AG08396 (cell line): ENCODE measurements around the gene PITRM1.
A peak's percentile ranks its signal among the peaks of the same experiment; 100 is the strongest.
"Not testable (repeated sequence)": the region's sequence is repeated elsewhere in the genome, so short reads cannot be mapped to it uniquely, and the experiment has no call there.

Experiments used
- DNase-seq: peaks from one replicate; pipeline ENCODE4 v3.0.0; 2012; ENCODE audit warnings: low spot score, mixed read lengths

The PITRM1 gene

GRCh38 chr10:3198900-3199299 lies 26.3 kb upstream of the PITRM1 start:
- no peak for DNase-seq

GRCh38 chr10:3197348-3198003 lies 24.9 kb upstream of the PITRM1 start:
- peak; percentile 92 for DNase-seq

DNA sequence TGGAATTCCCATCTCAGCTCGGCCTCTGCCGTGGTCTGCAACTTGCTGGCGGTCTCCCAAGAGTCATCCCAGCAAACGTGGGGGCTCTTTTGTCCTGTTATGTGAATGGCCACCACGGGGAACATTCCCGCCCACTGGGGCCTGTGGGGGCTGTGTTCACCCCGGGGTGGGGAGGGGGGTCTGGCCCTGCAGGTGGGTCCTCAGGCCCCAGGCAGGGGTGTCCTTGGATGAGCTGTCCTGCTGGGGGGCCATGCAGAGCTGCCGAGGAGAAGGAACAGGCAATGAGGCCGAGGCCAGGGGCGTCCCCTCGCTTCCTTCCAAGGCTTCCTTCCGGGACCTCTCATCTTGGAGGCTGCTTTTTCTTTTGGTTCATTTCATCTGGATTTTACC lies 24.4 kb upstream of the PITRM1 start:
- peak; percentile 19 for DNase-seq

GRCh38 chr10:3196482-3196881 lies 23.9 kb upstream of the PITRM1 start:
- DNase-seq, result no peak

- DNase-seq, result no peak
These were observed 23.1 kb upstream of the PITRM1 start for GRCh38 chr10:3195726-3196125.

- no peak for DNase-seq
These were observed 22.7 kb upstream of the PITRM1 start for GRCh38 chr10:3195286-3195685.

GRCh38 chr10:3194871-3195270 lies 22.3 kb upstream of the PITRM1 start:
- DNase-seq, result no peak

DNA sequence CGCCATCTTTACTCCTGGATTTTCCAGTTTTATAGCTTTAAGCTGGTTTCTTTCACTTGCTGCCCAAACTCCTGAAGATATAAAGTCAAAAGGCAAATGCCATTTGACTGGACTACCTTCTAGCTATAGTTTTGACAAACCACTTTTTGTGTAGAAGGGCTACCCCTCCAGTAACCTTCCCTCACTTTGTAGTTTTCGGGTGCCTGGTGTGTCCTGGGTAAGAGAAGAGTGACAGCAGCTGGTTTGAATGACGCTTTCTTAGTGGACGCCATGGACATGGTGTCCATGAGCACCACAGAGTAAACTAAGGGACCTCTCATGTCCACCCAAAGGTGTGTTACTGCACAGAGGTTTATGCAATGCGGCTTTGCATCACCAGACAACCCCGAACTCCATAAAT lies 21.2 kb upstream of the PITRM1 start:
- no peak for DNase-seq

GRCh38 chr10:3192856-3193635 lies 20.5 kb upstream of the PITRM1 start:
- peak; percentile 55 for DNase-seq

DNA sequence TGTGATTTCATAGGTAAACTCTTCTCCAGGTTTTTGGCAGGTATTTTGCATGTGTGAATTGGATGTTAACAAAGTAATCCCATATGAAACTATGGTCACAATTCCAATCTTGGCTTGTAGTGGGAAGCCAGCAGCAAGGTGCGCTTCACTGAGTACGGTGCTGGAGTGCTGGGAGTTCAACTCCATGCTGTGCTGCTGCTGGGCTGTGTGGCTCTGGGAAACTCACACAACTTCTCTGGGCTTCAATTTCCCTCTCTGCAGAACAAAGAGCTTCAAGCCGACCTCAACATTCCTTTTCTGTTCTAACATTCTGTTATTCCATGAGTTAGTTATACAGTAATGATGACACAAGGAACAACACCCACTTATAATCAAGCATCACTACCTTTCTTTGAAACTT lies 18.2 kb upstream of the PITRM1 start:
- no peak for DNase-seq

- DNase-seq, result not testable (repeated sequence)
These were observed 14.6 kb upstream of the PITRM1 start for GRCh38 chr10:3187229-3187628.

DNA sequence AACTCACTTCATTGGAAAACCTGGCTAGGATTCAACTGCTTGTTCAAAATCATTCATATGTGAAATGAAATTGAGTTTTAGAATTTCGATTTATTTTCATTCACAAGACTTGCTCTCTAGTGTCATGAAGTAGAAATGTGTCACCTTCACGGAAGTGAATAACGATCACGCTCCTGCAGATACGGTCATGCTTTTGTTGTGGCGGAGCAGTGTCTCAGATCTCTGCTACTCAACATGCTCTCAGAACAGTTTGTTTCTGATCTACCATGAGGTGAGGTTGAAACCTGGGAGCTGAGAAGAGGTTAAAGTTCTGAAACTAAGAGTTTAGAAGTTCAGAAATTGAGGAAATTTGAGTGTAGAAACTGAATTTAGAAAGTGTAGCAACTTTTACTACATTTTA lies 13.8 kb upstream of the PITRM1 start:
- no peak for DNase-seq

- DNase-seq, result no peak
These were observed 12.8 kb upstream of the PITRM1 start for GRCh38 chr10:3185386-3185785.

- DNase-seq, result no peak
These were observed 7.9 kb upstream of the PITRM1 start for GRCh38 chr10:3180355-3181025.

DNA sequence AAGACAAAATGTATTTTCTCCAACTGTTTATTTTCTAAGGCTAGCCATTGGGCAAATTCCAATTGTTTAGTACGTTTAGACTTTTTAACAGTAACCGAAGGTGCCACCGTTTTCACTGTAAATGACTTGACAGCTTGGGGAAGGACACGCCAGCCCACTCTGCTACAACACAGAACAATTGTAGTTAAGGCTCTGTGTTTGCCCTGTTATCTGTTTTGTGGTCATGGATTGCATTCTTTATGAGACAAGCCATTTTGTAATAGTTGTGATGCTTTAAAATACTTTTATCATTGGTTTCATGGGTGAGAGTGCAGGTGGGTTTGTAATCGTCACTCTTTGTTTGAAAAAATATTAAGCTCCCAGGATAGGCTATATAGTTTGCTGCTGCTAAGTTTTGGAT lies 6.6 kb upstream of the PITRM1 start:
- DNase-seq, result no peak

DNA sequence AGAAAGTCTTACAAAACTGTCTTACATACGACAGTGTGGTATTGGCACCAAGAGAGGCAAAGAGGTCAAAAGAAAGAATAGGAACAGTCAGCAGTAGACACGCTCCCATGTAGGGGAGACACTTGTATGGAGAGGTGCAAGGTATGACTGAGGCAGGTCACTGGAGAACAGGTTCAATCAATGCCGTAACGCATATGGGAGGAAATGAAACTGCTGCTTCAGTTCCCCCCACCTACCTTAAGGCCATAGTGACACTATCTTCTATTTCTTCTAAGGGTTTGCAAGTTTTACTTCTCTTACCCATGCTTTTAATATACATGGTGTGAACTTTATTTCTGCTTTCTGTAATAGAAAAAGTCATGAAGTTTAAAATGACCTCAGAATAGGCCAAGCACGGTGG lies 5.5 kb upstream of the PITRM1 start:
- no peak for DNase-seq

- DNase-seq, result no peak
These were observed 743 bp upstream of the PITRM1 start for GRCh38 chr10:3173171-3173878.

DNA sequence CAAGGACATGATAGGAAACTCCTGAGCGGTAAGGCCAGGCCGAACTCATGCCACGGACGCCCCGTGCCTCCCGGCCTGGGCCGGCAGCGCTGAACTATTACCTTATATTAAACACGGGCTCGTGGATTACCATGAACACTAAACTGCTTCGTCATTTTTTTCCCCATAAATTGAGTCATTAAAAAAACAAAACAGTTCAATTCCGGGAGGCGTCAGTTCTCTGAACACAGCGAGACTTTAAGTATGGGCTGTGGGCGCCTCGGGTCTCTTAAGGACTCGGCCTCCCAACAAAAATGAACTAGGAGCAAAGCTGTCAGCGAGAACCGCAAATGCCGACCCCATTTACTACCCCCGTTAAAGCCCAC lies 519 bp downstream of the PITRM1 start:
- DNase-seq, result peak; percentile 52

DNA sequence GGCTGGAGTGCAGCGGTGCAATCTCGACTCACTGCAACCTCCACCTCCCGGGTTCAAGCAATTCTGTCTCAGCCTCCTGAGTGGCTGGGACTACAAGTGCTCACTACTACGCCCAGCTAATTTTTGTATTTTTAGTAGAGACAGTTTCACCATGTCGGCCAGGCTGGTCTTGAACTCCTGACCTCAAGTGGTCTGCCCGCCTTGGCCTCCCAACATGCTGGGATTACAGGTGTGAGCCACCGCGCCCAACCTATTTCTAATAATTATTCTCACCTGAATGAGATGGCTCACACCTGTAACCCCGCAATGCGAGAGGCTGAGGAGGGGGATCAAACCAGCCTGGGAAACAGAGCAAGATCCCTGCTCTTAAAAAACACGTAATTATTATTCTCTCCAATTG lies 1.1 kb downstream of the PITRM1 start:
- not testable (repeated sequence) for DNase-seq

GRCh38 chr10:3169673-3170072 lies 2.9 kb downstream of the PITRM1 start:
- DNase-seq, result no peak

DNA sequence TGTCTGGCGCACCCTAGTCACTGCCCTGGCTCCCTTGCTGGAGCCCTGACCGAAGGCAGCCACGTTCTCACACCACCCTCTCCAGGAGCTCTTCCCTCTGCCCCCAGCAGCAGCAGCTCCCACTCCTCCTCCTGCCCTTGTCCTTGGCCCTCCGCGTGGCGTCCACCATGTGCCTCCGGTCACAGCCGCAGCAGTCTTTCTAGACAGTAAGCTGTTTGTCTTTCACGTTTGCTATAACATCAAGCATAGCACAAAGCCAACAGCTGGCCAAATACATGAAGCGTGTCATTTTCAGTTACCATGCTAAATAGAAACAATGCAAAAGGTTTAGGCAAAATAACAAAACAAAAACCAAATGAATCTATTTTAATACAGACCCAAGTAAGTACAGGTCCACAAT lies 3.3 kb downstream of the PITRM1 start:
- no peak for DNase-seq

GRCh38 chr10:3167611-3168330 lies 4.8 kb downstream of the PITRM1 start:
- DNase-seq, result no peak
